ENCODE results near the gene ORM2.
"Not testable (repeated sequence)": the region's sequence is repeated elsewhere in the genome, so short reads cannot be mapped to it uniquely, and the experiment has no call there.

Gene ORM2

DNA sequence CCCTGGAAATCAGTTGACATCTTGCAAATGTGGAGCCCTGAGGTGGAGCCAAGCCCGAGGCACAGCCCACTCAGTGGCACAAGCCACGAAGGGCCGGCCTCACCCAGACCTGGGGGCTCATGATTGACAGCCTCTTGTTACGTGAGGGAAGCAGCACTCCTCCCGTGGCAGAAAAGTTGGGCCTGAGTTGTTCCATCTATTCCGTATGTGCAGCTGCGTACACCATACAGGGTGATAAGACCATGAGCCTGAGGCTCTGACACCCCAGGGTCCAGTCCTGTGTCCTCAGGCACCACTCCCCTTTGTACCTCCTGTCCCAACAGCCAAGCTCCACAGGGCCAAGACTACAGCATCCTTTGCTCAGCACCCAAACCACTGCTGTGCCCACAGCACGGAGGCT, 1.9 kb upstream of the ORM2 start:
- Histone ChIP-seq H3K9me3 (ENCODE audit: insufficient read depth, low read depth, low read length) (no peaks in the 10 kb centered on the region), H3K27me3 (ENCODE audit: insufficient read depth, low read length, poor library complexity, severe bottlenecking) (no peaks in the 10 kb centered on the region), H3K9ac (ENCODE audit: low read depth, low read length, poor library complexity, severe bottlenecking) (no peak overlapping the region)

GRCh38 chr9:114328357-114328820, 1.3 kb upstream of the ORM2 start:
- H3K9me3 ChIP-seq (ENCODE audit: insufficient read depth, low read depth, low read length); H3K4me1 ChIP-seq (ENCODE audit: insufficient read depth, low read length, poor library complexity, severe bottlenecking); H3K9me2 ChIP-seq (replicated peaks; ENCODE audit: low read depth, low read length); H4K20me1 ChIP-seq (ENCODE audit: insufficient read depth, low read length, poor library complexity, severe bottlenecking); H3K27me3 ChIP-seq (ENCODE audit: insufficient read depth, low read length, poor library complexity, severe bottlenecking); H3K4me2 ChIP-seq (ENCODE audit: low read depth, low read length, poor library complexity, severe bottlenecking); H2AFZ ChIP-seq (ENCODE audit: low read length); H3F3A ChIP-seq (ENCODE audit: low read depth); H3K36me3 ChIP-seq (ENCODE audit: insufficient read depth, low read length); H3K4me3 ChIP-seq (ENCODE audit: low read length, poor library complexity, severe bottlenecking); H3K79me2 ChIP-seq (ENCODE audit: insufficient read depth, low read length); H3K9ac ChIP-seq (ENCODE audit: low read depth, low read length, poor library complexity, severe bottlenecking): not testable (repeated sequence)

More for the DNA sequence above, 1.9 kb upstream of the ORM2 start:
- Histone ChIP-seq H3K79me2 (ENCODE audit: insufficient read depth, low read length) (no peaks in the 10 kb centered on the region), H3K9me2 (replicated peaks; ENCODE audit: low read depth, low read length) (no peaks in the 10 kb centered on the region), H3K4me3 (ENCODE audit: low read length, poor library complexity, severe bottlenecking) (no peak overlapping the region), H3K4me2 (ENCODE audit: low read depth, low read length, poor library complexity, severe bottlenecking) (no peak overlapping the region), H2AFZ (ENCODE audit: low read length) (no peak overlapping the region), H4K20me1 (ENCODE audit: insufficient read depth, low read length, poor library complexity, severe bottlenecking) (no peaks in the 10 kb centered on the region), H3K4me1 (ENCODE audit: insufficient read depth, low read length, poor library complexity, severe bottlenecking) (no peaks in the 10 kb centered on the region), H3F3A (ENCODE audit: low read depth) (no peaks in the 10 kb centered on the region), H3K36me3 (ENCODE audit: insufficient read depth, low read length) (no peaks in the 10 kb centered on the region)
- TF ChIP-seq EZH2phosphoT487 (IDR thresholded peaks at IDR 0.05; ENCODE audit: borderline replicate concordance): no peak
- TF ChIP-seq, protein P1, sequence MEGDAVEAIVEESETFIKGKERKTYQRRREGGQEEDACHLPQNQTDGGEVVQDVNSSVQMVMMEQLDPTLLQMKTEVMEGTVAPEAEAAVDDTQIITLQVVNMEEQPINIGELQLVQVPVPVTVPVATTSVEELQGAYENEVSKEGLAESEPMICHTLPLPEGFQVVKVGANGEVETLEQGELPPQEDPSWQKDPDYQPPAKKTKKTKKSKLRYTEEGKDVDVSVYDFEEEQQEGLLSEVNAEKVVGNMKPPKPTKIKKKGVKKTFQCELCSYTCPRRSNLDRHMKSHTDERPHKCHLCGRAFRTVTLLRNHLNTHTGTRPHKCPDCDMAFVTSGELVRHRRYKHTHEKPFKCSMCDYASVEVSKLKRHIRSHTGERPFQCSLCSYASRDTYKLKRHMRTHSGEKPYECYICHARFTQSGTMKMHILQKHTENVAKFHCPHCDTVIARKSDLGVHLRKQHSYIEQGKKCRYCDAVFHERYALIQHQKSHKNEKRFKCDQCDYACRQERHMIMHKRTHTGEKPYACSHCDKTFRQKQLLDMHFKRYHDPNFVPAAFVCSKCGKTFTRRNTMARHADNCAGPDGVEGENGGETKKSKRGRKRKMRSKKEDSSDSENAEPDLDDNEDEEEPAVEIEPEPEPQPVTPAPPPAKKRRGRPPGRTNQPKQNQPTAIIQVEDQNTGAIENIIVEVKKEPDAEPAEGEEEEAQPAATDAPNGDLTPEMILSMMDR (conservative IDR thresholded peaks at IDR 0.05; ENCODE audit: low read length): no peak

DNA sequence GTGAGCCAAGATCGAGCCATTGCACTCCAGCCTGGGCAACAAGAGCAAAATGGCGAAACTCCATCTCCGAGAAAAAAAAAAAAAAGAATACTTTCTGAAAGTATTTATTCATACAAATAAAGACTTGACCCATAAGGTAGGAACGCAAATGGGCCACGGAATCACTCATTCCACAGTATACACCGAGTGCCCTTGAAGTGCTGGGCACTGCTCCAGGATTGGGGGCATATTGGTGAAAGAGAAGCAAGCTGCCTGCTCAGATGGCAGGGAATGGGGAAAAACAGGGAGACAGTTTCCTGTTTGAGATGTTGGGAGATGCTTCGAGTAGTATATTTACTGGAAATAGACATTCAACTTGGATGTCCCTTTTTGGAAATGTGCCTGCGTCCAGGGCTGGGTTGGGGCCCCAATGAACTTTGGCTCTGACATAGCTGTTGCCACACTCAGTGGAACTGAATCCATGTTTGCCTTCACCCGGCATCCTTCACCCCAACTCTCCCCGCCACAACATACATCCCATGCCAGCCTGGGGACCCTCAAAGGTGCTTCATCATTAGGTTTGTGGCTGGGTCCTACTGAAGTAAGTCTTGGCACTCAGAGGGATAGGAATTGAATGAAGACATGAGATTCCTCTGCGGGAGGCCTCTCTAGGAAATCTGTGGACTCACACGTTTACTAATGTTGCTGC, 588 bp upstream of the ORM2 start:
- H3K27me3 ChIP-seq (ENCODE audit: insufficient read depth, low read length, poor library complexity, severe bottlenecking); H3K9me3 ChIP-seq (ENCODE audit: insufficient read depth, low read depth, low read length); H3F3A ChIP-seq (ENCODE audit: low read depth); H2AFZ ChIP-seq (ENCODE audit: low read length); H3K4me3 ChIP-seq (ENCODE audit: low read length, poor library complexity, severe bottlenecking); H3K36me3 ChIP-seq (ENCODE audit: insufficient read depth, low read length); H3K4me2 ChIP-seq (ENCODE audit: low read depth, low read length, poor library complexity, severe bottlenecking); H3K9ac ChIP-seq (ENCODE audit: low read depth, low read length, poor library complexity, severe bottlenecking); H3K4me1 ChIP-seq (ENCODE audit: insufficient read depth, low read length, poor library complexity, severe bottlenecking); H4K20me1 ChIP-seq (ENCODE audit: insufficient read depth, low read length, poor library complexity, severe bottlenecking); H3K79me2 ChIP-seq (ENCODE audit: insufficient read depth, low read length); H3K9me2 ChIP-seq (replicated peaks; ENCODE audit: low read depth, low read length): not testable (repeated sequence)

DNA sequence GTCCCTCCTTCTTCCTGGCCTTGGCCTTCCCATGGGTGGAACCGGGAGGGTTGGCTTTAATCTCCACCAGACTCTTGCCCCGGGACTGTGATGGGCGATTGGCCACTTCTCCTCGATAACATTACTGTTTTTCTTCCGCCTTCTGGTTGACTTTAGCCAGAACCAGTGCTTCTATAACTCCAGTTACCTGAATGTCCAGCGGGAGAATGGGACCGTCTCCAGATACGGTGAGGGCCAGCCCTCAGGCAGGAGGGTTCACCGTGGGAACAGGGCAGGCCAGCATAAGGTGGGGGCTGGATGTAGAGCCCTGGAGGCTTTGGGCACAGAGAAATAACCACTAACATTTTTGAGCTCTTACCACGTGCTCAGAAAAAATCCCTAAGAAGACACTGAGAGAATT, 967 bp downstream of the ORM2 start:
- TF ChIP-seq EZH2phosphoT487 (IDR thresholded peaks at IDR 0.05; ENCODE audit: borderline replicate concordance): no peak
- no peaks in the 10 kb centered on the region for H3K4me1 ChIP-seq (ENCODE audit: insufficient read depth, low read length, poor library complexity, severe bottlenecking)

DNA sequence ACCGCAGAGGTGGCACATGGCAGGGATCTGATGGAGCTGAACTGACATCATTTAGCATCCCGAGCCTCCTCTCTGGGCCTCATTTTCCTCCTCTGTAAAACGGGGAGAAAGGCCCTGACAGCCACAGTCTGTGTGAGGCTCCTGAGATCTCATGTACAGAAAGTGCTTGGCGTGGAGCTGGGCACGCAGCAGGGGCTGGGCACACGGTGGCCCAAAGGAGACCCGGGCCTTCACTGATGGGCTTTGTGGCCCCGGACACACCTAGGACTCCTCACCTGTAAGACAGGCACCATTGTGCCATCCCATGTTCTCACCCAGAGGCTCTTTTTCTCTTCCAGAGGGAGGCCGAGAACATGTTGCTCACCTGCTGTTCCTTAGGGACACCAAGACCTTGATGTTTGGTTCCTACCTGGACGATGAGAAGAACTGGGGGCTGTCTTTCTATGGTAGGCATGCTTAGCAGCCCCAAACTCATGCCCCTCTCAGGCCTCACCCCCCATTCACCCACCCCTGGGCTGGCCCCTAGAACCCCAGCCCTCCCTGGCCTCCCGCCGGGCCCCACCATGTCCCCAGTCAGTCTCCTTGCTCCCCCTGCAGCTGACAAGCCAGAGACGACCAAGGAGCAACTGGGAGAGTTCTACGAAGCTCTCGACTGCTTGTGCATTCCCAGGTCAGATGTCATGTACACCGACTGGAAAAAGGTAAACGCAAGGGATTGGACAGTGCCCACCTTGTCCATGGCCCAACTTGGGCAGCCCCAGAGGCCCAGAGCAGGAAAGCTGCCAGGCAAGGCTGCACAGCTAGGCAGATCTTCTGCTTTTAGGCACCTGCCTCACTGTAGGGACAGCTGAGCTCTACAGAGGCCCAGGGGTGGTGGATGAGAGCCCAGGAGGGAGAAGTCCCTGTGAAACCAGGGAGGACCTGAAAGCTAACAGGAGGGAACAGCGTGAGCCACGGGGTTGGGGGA, 1.8 kb downstream of the ORM2 start:
- not testable (repeated sequence) for H3K4me2 ChIP-seq (ENCODE audit: low read depth, low read length, poor library complexity, severe bottlenecking); H2AFZ ChIP-seq (ENCODE audit: low read length); H3K9ac ChIP-seq (ENCODE audit: low read depth, low read length, poor library complexity, severe bottlenecking); H3K4me1 ChIP-seq (ENCODE audit: insufficient read depth, low read length, poor library complexity, severe bottlenecking); H3K9me3 ChIP-seq (ENCODE audit: insufficient read depth, low read depth, low read length); H3K79me2 ChIP-seq (ENCODE audit: insufficient read depth, low read length); H3F3A ChIP-seq (ENCODE audit: low read depth); H3K27me3 ChIP-seq (ENCODE audit: insufficient read depth, low read length, poor library complexity, severe bottlenecking); H4K20me1 ChIP-seq (ENCODE audit: insufficient read depth, low read length, poor library complexity, severe bottlenecking); H3K4me3 ChIP-seq (ENCODE audit: low read length, poor library complexity, severe bottlenecking); H3K9me2 ChIP-seq (replicated peaks; ENCODE audit: low read depth, low read length)
- H3K36me3 ChIP-seq (ENCODE audit: insufficient read depth, low read length): peaks cover 18% of the 10 kb centered on the region; the same call in 1 of the 2 replicates

More for the DNA sequence above, 967 bp downstream of the ORM2 start:
- peaks cover 10% of the 10 kb centered on the region; the same call in 1 of the 2 replicates for H3K36me3 ChIP-seq (ENCODE audit: insufficient read depth, low read length)
- no peaks in the 10 kb centered on the region for H4K20me1 ChIP-seq (ENCODE audit: insufficient read depth, low read length, poor library complexity, severe bottlenecking)
- no peak overlapping the region for H3K4me2 ChIP-seq (ENCODE audit: low read depth, low read length, poor library complexity, severe bottlenecking)
- H3K9ac ChIP-seq (ENCODE audit: low read depth, low read length, poor library complexity, severe bottlenecking): no peak overlapping the region
- no peak overlapping the region for H3K4me3 ChIP-seq (ENCODE audit: low read length, poor library complexity, severe bottlenecking)
- H3K9me3 ChIP-seq (ENCODE audit: insufficient read depth, low read depth, low read length): no peaks in the 10 kb centered on the region
- no peak overlapping the region for H2AFZ ChIP-seq (ENCODE audit: low read length)
- H3K27me3 ChIP-seq (ENCODE audit: insufficient read depth, low read length, poor library complexity, severe bottlenecking): no peaks in the 10 kb centered on the region
- no peaks in the 10 kb centered on the region for H3F3A ChIP-seq (ENCODE audit: low read depth)
- H3K9me2 ChIP-seq (replicated peaks; ENCODE audit: low read depth, low read length): no peaks in the 10 kb centered on the region
- H3K79me2 ChIP-seq (ENCODE audit: insufficient read depth, low read length): no peaks in the 10 kb centered on the region

DNA sequence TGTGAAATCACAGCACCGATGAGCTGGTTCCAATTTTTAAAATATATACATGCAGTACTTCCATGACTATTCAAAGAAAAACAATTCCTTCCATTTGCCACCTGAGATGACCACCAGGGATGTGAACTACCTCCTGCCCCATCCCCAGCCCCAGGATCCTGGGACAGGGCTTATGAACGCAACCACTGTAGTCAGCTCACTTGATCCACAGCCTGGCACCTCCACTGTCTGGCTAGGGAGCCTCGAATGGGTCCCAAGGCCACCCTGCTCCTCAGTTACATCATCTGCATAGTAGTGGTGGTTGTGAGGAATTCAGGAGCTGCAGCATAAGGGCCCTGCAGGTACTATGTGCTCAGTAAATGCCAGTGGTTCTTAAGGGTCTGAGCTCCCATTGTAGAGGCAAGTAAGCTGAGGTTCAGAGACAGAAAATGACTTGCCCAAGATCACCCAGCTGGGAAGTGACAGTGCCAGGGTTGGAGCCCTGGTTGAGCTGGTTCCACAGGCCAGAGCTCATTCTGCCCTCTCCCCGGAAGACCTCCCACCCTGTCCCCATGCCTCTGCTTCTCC, 2.9 kb downstream of the ORM2 start:
- not testable (repeated sequence) for H3K79me2 ChIP-seq (ENCODE audit: insufficient read depth, low read length); H2AFZ ChIP-seq (ENCODE audit: low read length); H3K9me3 ChIP-seq (ENCODE audit: insufficient read depth, low read depth, low read length); H3F3A ChIP-seq (ENCODE audit: low read depth); H3K9ac ChIP-seq (ENCODE audit: low read depth, low read length, poor library complexity, severe bottlenecking); H3K4me1 ChIP-seq (ENCODE audit: insufficient read depth, low read length, poor library complexity, severe bottlenecking); H3K27me3 ChIP-seq (ENCODE audit: insufficient read depth, low read length, poor library complexity, severe bottlenecking); H4K20me1 ChIP-seq (ENCODE audit: insufficient read depth, low read length, poor library complexity, severe bottlenecking); H3K4me2 ChIP-seq (ENCODE audit: low read depth, low read length, poor library complexity, severe bottlenecking); H3K9me2 ChIP-seq (replicated peaks; ENCODE audit: low read depth, low read length); H3K4me3 ChIP-seq (ENCODE audit: low read length, poor library complexity, severe bottlenecking)
- peaks cover 26% of the 10 kb centered on the region; the same call in 1 of the 2 replicates for H3K36me3 ChIP-seq (ENCODE audit: insufficient read depth, low read length)

All from Loucy (cell line).